GM18517 (cell line): ENCODE measurements around the gene MTRF1.
A peak's percentile ranks its signal among the peaks of the same experiment; 100 is the strongest.

Experiments used
- ATAC-seq: cut with Tn5 transposase; IDR thresholded peaks from one replicate; pipeline ENCODE4 v1.9.1; 2021; ENCODE audit warnings: mild to moderate bottlenecking, moderate library complexity; ENCODE audit not compliant: unreplicated experiment

MTRF1 gene

DNA sequence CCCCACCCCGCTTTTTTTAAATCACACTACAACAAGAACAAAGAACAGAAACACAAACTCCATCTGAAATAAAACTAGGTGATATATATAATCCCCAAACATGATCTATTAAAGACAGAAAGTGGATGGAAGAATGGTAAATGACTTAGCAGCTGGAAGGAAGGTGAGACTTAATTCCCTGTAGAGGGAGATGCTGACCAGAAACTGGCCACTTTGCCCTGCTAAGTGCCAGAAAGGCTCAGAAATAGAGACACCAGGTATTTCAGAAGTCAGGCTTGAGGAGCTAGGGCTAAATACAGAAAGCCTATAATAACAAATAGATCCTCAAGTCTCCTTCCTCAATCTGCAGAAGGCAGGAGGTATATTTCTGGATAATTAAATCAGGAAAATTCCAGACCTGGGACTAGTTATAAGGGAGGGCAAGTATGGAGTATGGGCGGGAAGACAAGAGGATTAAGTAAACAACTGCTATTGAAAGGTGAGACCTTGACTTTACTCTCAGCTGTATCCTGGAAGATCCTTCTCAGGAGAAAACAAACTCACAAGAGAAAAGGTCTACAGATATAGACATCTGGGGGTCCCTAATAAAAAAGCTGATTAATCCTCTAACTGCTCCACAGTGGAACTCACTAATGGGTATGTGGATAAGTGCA, 32.2 kb downstream of the MTRF1 start:
- no peak for ATAC-seq

DNA sequence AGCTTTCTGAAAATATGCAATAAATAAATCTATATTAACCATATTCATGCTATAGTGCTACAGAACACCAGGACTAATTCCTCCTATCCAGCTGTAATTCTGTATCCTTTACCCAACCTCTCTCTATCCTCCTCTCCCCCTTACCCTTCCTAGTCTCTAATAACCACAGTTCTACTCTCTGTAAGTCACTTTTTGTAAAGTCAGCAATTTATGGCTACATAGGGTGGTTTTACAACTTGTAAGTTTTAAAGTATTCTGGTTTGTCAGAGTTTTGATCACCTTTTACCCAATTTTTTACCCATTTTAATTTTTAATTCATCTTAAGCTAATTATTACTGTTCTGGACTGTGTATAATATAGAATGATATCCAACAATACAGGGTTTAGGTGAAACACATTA, 34.0 kb downstream of the MTRF1 start:
- no peak for ATAC-seq

DNA sequence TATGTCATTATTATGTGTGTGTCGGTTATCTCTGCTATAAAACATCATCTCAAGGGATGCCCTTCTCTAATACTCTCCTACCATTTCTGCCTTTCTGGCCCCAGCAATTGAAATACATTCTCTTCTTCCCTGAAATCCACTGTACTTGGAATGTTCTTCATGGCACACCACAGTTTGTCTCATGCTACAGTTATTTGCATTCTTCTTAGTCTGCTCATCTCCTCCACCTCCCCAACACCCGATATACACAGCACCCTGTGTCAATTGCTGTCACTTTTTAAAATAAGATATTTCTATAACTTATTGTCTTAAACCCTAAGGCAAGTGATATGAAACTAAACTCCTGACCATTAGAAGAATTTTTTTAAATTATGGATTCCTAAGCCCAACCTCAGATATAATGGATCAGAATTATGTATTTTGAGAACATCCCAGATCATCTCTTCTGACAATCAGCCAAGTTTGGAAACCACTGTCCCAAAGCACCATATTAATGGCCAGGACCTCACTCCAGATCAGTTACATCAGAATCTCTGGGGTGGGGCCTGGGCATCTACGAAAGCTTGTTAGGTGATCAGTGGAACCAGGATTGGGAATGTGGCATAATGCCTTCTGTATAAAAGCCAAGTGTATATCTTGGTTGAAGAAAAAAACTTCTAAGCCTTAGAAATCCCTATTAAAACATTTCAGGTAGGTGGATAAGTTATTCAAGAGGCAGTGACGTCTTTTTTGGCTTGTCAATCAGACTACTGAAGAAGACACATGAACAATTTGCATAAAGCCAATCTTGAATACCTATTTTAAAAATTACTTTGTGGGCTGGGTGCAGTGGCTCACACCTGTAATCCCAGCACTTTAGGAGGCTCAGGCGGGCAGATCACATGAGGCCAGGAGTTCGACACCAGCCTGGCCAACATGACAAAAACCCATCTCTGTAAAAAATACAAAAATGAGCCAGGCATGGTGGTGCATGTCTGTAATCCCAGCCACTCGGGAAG, 39.0 kb downstream of the MTRF1 start:
- ATAC-seq = no peak

DNA sequence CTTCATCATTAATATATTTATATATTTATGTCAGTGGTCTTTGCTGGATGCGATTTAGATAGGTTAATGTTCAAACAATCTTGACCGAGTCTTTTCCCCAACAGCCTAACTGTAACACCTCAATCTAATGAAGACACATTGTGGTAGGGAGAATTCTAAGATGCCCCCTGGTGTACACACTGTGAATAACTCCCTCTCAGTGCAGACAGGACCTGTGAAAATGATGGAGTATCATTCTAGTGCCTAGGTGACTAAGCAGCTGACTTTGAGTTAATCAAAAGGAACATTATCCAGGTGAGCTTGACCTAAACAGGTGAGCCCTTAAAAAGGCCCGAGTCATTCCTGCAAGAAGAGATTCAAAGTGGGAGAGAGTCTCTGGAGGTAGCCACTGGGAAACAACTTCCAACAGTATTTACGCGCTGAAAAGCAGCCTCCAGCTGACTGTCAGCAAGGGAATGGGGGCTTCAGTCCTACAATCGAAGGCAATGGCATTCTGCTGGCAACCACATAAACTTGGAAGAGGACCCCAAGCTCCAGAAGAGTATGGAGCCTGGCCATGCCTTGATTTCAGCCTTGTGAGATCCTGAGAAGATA, 41.0 kb downstream of the MTRF1 start:
- ATAC-seq = peak; percentile 65

DNA sequence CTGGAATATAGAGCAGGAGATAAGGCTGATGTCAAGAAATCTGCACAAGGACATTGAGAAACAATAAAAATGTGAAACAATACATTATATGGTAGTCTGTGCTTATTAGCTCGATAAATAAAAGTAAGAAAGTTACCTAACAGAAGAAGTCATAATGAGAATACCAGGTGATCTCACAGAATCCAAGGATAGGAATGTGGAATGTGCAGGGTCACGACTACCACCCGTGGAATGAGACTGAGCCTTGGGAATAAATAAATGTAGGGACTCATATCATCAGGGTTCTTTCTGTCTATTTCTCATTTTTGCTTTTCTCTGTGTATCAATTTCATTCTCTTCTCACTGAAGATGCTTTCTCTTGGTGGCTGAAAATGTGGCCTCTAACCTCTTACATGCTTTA, 43.0 kb downstream of the MTRF1 start:
- no peak for ATAC-seq

DNA sequence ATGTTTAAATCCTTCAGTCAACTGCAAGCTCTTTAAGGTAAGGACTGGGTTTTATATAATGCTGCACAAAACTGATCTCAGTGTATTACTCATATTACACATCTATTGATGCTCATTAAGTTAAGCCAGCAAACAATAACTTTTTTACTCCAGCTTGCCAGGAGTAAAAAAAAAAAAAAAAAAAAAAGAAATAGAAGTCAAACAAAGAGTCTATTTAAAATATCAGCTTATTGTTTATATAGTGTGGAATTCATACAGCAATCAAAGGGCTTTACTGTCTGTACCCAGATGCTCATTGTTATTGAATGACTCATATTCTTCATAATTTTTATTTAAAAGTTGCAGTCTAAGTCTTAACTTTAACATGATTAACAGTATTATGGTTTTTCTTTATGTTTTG, 47.2 kb downstream of the MTRF1 start:
- ATAC-seq = no peak

DNA sequence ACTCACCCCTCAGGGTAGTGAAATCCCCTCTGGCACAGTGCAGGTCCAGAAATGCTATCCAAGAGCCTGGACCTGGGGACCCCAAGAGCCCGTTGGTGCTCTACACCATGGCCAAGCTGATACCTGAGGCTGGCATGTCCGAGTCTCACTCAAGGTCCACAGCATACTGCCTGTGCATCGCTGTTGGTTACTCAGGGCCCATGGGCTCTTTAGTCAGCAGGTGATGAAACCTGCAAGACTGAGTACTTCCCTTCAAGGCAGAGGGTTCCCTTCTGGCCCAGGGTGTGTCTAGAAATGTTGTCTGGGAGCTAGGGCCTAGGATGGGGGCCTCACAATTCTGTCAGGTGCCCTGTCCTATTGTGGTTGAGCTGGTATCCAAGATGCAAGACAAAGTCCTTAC, 49.5 kb downstream of the MTRF1 start:
- no peak for ATAC-seq

DNA sequence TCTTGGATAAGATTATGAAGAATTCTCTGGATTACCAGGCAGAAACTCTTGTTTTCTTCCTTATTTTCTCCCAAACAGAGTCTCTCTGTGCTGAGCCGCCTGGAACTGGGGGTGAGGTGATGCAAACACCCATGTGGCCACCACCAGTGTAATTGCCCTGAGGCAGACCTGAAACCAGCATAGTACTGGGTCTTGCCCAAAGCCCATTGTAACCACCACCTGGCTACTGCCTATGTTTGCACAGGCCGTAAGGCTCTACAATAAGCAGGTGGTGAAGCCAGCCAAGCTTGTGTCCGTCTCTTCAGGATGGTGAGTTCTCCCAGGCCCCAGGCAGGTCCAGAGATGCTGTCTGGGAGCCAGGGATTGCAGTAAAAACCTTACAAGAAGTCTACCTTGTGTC, 50.1 kb downstream of the MTRF1 start:
- ATAC-seq = no peak

DNA sequence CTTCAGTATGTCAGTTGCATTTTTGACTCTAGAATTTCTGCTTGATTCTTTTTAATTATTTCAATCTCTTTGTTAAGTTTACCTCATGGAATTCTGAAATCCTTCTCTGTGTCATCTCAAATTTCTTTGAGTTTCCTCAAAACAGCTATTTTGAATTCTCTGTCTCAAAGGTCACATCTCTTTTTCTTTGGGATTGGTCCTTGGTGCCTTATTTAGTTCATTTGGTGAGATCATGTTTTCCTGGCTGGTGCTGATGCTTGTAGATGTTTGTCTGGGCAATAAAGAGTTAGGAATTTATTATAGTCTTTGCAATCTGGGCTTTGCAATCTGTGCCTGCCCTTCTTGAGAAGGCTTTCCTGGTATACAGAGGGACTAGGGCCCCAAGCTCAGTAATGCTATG, 50.5 kb downstream of the MTRF1 start:
- ATAC-seq = no peak

DNA sequence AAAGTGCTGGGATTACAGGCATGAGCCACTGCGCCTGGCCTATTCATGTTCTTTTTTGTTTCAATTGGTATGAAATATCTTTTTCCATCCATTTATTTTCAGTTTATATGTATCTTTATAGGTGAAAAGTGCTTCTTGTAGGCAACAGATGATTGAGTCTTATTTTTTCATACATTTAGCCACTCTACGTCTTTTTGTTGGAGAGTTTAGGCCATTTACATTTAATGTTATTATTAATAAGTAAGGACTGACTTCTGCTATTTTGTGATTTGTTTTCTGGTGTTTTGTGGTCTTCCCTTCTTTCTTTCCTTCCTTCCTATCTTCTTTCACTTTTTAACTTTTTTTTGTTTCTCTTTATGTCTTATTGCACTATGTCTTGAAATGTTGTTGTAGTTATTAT, 52.3 kb downstream of the MTRF1 start:
- ATAC-seq = no peak

DNA sequence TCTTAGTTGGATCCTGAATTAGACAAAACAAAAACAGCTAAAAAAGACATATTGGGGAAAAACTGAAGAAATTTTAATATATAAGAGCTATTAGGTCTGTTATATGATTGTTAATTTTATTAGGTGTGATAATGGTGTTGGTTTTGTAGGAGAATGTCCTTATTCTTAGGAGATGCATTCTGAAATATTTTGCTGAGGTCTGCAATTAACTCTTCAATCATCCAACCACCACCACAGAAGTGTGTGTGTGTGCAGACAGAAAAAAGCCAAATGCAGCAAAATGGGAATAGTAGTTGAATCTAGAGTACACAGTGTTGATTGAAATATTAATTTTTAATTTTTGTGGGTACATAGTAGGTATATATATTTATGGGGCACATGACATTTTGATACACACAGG, 56.9 kb downstream of the MTRF1 start:
- no peak for ATAC-seq

DNA sequence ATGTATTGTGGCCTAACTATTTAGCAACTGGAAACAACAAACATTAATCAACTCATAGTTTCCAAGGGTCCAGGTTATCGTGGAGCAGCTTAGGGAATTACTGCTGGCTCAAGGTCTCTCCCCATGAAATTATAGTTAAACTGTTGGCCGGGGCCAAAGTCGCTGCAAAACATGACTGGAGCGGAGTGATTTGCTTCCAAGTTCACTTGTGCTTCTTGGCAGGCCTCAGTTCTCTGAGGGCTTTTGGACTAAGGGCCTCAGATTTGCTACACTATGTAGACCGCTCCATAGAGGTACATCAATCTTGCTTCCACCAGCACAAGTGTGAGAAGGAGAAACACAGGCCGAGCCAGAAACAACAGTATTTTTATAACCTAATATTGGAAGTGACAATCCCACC, 59.6 kb downstream of the MTRF1 start:
- ATAC-seq = no peak

DNA sequence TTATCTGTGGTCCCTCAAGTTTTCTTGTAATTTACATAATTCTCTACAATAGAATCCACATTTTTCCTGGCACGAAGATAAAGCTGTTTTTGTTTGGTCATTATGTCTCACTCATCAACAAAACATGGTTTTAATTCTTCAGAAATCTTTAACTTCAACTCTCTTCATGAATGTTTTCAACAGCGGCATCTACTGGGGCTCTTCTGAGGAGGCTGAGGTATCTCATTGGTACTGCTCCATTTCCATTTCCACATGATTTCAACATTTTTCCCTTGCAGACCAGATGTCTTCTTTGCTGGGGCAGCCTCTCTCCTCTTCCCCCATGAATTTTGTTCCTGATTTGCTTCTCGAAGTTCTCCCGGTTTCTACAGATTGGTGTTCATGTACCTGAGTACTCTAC, 63.2 kb downstream of the MTRF1 start:
- no peak for ATAC-seq

DNA sequence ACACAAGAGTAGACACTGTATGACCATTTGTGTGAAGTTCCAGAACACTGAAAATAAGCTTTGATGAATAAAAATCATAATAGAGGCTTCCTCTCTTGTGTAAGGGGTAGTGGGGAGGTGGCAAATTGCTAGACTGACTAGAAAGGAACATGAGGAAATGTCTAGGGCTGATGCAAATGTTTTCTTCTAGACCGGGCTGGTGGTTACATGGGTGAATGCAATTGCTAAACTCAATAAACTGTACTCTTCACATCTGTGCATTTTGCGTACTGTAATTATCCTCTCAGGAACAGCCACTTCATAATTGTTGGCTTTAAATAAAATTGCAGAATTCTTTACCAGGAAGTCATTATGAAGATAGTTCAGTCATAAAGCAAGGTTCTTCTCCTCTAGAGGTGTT, 63.9 kb downstream of the MTRF1 start:
- no peak for ATAC-seq

DNA sequence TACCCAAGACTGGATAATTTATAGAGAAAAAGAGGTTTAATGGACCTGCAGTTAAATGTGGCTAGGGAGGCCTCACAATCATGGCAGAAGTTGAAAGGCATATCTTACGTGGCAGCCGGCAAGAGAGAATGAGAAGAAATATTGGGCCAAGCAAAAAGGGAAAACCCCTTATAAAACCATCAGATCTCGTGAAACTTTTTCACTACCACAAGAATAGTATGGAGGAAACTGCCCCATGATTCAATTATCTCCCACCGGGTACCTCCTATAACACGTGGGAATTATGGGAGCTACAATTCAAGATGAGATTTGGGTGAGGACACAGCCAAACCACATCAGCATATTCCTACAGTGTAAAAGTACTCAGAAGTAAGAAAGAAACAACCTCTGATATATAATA, 64.3 kb downstream of the MTRF1 start:
- ATAC-seq = no peak

DNA sequence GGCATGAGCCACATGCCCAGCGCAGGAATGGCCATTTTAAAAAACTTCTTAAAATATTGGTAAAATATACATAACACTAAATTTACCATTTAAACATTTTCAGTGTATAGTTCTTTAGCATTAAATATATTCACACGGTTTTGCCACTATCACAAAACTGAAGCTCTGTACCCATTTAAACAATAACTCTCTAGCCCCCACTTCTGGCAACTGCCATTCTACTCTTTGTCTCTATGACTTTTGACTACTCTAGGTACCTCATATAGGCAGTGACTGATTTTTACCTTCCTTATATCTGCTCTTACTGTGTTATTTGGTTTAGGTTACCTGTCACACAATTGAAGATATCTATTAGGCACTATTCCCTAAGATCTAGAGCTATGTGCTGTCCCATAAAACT, 66.8 kb downstream of the MTRF1 start:
- ATAC-seq = no peak

DNA sequence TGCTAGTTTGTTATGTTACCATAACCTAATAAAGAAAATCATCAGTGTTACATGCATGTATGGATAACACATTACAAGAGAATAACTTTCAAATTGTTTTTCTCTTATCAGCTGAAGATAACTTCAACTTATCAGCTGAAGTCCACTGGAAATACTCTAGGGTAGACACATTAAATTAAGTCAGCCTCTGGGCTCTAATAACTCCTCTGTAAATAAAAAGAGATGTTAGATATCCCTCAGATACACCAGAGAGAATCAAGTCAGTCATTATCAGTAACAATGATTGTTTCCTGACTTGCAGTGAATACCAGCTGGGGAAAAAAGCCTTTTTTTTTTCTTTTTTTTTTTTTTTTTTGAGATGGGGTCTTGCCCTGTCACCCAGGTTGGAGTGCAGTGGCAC, 67.4 kb downstream of the MTRF1 start:
- ATAC-seq = no peak

DNA sequence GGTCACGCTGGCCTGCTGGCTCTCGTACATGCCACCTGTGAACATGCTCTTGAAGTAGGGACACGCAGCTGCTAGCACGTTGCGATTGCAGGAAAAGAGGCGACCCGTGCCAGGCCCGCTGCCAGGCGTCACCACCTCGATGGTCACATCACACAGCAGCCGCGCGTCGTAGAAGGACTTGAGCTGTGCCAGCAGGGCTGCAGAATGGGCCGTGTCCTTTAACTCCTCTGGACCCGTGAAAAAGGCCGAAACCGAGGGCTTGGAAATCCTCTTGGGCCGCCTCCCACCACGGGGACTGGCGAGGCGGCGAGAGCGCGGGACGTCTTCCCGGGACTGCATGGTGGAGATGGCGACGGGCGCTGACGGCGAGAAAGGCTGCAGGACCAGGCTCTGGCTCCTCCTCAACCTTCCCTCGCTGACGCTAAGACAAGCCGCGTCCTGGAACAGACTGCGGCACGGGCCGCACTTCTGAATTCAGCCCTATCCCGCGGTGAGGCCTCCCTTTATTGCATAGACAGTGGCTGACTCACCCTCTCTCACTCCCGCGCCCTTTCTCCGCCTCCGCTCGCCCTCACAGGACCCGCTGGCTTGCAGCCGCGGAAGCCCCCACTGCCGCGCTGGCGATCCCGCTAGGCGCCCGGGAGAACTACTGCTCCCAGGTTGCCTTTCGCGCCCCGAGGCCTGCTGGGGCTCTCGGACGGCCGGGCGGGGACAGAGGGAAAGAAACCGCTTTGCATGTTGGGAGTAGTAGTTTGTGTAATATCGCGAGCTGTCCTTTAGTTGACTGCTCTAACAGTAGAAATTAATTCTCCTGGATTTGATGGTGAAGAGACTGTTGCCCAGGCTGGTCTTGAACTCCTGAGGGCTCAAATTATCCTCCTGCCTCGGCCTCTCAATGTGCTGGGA, 69.2 kb downstream of the MTRF1 start, which contains the start of gene KBTBD7:
TSS of gene KBTBD7 (minus strand) at position 651 of the 906 bp plus-strand sequence. CDS start at position 339, 312 bp downstream.
- ATAC-seq = peak; percentile 95

DNA sequence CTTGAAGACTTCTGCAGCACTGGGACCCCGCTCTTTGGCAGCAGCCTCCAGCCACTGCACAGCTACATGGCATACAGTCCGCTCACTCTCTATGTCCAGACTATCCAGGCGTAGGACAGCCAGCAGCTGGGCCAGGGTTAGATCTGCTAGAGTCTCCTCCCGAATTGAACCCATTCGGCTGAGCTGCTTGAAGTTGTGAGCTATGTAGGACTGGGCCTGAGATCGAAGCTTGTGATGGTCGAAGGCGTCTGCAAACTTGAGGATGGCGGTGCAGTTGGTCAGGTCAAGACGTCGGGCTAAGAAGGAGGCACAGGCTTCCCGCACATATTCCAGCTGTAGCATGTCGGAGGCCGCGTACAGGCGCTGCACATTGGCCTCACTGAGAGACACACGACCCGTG, 69.9 kb downstream of the MTRF1 start:
- ATAC-seq = no peak

DNA sequence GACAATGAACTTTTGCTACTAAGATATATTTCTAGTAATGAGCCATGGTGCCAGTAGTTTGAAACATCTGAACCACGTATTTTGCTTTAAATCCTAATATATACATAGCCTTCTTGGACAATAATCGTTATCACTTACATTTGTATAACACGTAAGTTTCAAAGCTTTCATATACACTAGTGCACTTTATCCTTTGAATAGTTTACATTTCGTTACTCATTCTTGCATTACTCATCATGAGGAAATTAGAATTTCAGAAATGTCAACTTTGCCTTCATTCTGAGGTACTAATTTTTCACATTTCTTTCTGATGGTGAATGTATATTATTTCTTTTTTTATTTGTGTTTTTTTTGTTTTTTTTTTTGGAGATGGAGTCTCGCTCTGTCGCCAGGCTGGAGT, 74.8 kb downstream of the MTRF1 start:
- no peak for ATAC-seq

DNA sequence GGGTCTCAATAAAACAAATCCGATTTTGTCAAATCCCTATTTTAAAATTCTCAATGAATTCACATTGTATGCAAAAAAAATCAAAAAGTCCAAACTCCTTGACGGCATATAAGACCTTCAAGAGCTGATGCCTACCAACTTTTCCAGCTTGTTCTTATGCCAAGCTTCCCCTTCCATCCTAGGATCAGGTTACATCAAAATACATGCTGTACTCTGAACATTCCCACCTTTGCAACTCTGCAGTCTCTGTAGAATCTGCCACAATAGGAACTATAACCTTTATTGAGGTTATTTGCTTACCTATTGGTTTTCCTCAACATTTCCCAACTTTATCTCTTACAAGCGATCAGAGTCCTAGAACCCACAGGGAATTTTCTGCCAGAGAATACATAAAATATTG, 76.9 kb downstream of the MTRF1 start:
- no peak for ATAC-seq
